ENCODE results near the gene FABP2.
"Not testable (repeated sequence)": the region's sequence is repeated elsewhere in the genome, so short reads cannot be mapped to it uniquely, and the experiment has no call there.

Gene FABP2

GRCh38 chr4:119321921-119322687 lies at the start of gene FABP2:
Gene FABP2 (minus strand): TSS chr4:119322138. CDS start chr4:119322102, 36 bp downstream.
- no peak for DNase-seq

DNA sequence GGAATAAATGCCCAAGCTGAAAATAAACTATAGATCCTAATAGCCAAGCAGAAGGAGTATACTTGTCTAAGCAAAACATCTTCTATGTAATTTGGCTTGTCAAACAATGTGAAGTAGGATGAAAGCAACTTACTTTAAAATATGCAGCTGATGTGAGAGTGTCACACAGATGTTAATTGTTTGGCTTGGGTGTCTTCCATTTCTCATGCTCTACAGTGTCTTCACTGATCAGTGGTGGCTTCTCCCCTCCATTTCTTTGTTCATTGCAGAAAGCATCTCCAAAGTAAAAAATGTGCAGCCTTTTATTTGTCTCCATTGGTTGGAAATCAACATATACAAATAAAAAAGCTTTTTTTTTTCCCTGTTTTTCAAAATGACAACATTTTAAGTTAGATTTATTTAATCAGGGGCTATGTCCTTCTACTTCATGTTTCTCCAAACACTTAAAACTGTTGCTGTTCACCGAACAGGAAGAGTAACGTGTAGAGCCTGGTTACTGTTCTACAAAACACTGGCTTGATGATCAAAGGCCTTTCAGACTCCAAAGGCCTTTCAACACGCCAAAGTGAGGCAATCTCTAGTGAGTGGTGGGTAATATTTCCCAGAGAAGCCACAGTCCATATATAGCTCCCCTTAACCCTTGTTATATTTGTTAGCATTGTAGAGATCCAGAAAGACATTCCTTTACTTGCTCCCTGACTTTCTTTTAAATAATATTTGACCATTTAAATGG lies 49.2 kb upstream of the FABP2 start:
- DNase-seq = not testable (repeated sequence)

GRCh38 chr4:119370392-119370791 lies 48.5 kb upstream of the FABP2 start:
- DNase-seq = peak; percentile 62

- peak; percentile 92 for DNase-seq
Observed at GRCh38 chr4:119366802-119367201, 44.9 kb upstream of the FABP2 start.

DNA sequence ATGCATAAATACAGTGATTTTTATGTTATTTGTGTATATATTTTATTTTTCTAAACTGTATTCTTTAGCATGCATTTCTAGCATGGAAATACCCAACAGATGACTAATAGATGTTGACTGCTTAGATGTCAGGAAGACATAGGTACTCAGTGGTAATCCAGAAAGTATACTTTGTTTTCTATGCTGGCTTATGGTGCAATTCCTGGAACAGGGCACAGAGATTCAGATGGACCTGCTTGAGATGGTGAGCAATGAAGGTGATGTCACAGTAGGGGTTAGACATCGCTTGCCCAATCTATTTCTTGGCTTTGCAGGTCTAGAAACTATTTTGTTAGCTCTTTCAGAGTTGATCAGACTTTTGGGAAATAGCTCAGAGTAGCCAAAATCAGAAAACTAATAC lies 42.3 kb upstream of the FABP2 start:
- DNase-seq = not testable (repeated sequence)

DNA sequence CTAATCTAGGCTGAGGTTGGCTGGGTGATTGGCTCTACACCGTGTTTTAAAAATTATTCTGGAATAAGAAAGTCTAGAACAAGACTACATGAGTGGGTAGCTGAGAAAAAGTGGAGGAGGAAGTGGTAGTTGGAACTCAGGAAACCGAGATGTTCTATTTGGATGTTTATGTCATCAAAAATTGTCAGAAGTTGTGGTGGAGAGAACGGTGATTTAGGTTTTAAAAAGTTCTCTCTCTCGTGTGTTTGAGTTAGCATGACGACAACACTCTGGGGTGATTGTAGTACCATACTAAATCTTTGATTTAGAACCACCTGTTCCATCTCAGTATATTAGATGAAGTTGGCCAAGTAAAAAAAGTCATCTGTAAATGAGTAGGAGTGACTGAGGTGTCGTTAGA lies 41.4 kb upstream of the FABP2 start:
- DNase-seq = not testable (repeated sequence)

DNA sequence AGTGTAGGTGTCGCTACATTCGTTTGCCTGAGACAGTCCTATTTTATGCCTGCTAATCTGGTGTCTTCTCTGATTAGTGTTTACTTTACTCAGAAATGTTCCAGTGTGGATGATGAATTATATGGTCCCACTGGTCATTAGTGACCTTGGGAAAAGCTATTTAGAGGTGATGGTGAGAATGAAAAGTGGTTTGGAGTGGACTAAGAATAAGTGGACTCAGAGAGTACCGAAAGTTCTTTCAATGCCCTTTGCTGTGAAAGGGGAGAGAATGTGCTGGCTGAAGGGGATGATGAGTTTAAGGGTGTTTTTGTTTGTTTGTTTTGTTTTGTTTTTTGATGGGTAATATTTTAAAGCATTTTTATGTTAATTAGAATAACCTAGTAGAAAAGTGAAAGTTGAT lies 40.5 kb upstream of the FABP2 start:
- DNase-seq = not testable (repeated sequence)

DNA sequence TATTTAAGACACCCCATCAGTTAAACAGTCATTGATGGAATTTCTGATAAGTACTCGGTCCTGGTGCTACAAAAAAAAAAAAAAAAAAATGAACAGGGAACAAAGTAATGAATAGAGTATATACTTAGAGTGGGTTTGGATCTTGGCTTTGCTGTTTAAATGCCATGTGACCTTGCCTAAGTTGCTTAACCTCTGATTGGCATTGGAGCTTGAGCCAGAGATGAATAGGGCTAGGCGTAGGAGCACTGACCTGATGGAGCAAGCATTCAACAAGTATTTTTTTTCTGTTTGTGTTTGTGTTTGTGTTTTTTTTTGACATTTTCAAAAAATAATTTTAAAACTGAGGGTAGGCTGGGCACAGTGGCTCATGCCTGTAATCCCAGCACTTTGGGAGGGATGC lies 37.9 kb upstream of the FABP2 start:
- not testable (repeated sequence) for DNase-seq

- not testable (repeated sequence) for DNase-seq
Observed at GRCh38 chr4:119356796-119357195, 34.9 kb upstream of the FABP2 start.

DNA sequence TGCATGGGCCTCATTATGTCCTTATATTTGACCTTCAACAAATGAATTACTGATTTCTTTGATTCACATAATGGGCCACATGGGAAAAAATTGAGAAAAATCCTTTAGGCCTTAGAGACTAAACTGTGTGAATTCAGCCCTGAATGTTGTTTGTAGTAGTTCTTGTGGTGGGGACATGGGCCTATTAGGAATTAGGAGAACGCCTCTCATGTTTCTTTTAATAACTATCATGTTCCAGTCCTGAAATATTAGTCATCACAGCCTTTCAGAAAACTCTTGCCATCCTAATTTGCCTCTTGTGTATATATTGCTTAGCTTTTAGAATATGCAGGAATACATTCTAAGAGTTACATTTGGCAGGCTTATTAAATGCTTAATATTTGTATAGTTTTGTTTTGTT lies 34.1 kb upstream of the FABP2 start:
- DNase-seq = not testable (repeated sequence)

DNA sequence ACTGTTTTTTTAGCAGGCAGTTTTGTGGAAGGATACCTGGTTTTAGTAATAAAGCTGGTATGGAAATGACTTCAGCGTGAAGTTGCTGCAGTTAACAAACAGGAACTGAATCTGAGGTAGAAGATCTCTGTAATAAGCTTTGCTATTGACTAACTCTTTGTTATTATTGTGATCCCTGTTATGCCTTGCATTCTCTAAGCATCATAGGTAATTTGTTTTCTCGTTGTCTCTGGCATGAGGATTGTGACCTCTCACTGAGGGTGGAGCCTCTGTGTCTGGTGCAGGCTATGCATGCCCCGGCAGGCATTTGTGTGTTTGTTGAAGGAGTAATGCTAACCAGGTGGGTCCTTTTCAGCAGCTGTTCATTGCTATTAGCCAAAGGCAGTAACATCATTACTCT lies 31.4 kb upstream of the FABP2 start:
- not testable (repeated sequence) for DNase-seq

GRCh38 chr4:119348169-119348568 lies 26.2 kb upstream of the FABP2 start:
- not testable (repeated sequence) for DNase-seq

- DNase-seq = not testable (repeated sequence)
Observed at GRCh38 chr4:119343293-119343692, 21.4 kb upstream of the FABP2 start.

DNA sequence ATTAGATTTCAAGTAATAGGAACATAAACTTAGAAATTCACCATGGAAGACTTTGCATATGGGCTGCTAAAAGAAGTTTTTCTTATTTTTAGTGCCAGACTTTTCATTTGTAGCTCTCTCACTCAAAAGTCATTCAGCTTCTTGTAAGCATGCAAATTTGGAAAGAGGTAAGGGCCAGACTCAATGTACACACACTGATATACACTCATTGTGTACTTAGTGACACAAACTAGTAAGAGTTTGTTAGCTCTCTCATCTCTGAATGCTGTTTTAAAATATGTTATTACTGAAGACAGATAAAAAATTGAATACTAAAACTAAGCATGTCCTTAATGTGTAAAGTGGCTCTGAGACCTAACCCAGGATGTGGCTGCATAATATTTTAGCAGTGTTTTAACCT lies 18.0 kb upstream of the FABP2 start:
- not testable (repeated sequence) for DNase-seq

- no peak for DNase-seq
Observed at GRCh38 chr4:119337010-119337409, 15.1 kb upstream of the FABP2 start.

GRCh38 chr4:119336332-119336979 lies 14.5 kb upstream of the FABP2 start:
- not testable (repeated sequence) for DNase-seq

- DNase-seq = no peak
Observed at GRCh38 chr4:119329835-119330620, 8.1 kb upstream of the FABP2 start.

- DNase-seq = no peak
Observed at GRCh38 chr4:119328695-119329094, 6.8 kb upstream of the FABP2 start.

DNA sequence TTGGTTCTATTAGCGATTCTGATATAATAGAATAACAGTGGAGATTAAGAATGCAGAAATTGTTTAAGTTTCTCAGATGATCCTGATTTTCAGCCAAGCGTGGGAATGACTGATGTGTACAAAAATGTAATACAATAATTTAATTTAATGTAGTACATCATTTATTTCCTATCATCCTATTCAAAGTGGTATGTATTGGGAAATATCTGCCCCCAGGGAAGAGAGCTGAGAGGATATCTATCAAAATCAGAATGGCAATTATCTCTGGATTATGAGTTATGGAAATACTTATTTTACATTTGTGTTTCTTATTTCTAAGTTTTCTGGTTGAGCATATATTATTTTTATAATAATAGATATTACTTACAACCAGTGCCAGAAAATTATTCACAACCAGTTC lies 3.9 kb downstream of the FABP2 start:
- no peak for DNase-seq

DNA sequence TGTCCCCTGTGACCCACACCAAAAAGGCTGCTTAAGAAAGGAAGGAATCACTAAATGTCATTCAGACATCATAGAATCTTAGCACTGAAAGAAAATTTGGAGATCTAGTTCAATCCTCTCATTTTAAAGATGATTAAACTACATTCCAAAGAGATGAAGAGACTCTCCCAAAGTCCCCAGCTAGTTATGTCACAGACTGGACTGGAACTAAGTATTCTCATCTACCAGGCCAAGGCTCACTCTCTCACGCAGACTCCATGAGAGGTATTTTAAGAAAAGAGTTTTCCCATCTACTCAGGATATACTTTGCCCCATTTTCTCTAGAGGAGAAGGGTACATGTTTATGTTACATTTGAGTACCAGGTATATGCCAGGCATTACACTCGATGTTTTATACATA lies 6.9 kb downstream of the FABP2 start:
- no peak for DNase-seq

- peak; percentile 3 for DNase-seq
Observed at GRCh38 chr4:119314356-119314755, 7.6 kb downstream of the FABP2 start.

DNA sequence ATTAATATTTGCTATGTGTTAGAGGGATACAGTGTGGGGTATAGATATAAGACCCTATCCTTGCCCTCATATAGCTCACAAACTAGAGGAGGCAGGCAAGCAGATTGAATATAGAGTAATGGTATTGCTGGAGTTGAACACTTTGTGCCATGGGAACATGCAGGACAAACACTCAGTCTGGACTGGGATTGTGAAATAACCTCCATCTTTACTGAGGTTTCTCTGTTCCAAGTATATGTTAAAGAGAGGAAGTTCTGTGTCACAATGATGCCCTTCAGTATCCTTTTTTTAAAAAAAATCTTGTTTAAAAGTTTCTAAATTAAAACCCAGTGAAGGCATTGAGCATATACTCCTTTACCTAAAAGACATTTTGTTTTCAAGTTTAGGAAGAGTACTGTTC lies 8.7 kb downstream of the FABP2 start:
- no peak for DNase-seq

DNA sequence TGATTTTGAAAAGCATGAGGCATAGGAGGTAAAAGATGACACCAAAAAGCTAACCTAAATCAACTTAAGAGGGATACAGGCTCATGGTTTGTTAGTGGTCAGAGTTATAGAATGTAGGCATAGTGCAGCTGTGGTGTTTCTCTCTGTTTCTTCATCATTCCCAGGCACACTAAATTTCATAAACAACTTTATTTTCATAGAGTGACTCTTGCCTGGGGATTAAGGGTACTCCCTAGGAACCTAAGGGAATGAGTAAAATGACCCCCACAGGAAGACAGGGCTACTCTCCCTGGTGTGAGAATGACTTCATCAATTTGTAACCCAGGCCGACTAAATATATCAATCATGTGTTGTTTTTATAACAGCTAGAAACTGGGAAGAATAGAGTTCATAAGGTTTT lies 11.1 kb downstream of the FABP2 start:
- no peak for DNase-seq
